GM12865 (cell line): Measurements from ENCODE around the gene SHISA9.
A peak's percentile ranks its signal among the peaks of the same experiment; 100 is the strongest.

Experiments
- DNase-seq: peaks from one replicate; pipeline ENCODE4 v3.0.0; 2010; ENCODE audit warnings: low read depth
- H3K4me3 ChIP-seq: 2 replicates; pipeline ENCODE4 v1.5.1; 2011; ENCODE audit warnings: mild to moderate bottlenecking, low read depth, low read length, control low read depth
- CTCF ChIP-seq: IDR thresholded peaks from 2 replicates; pipeline ENCODE4 v1.5.1; 2011; ENCODE audit warnings: low read length, control low read depth, low read depth, inconsistent platforms; ENCODE audit not compliant: insufficient read depth; ENCODE audit errors: missing control alignments

SHISA9 gene

GRCh38 chr16:13262270-13263090, 361.1 kb downstream of the SHISA9 start:
- TF ChIP-seq CTCF = no peak
- DNase-seq = peak; percentile 5

GRCh38 chr16:13264749-13265552, 363.6 kb downstream of the SHISA9 start:
- no peak overlapping the region for H3K4me3 ChIP-seq
- no peak for TF ChIP-seq CTCF
- no peak for DNase-seq

More at GRCh38 chr16:13262270-13263090, 361.1 kb downstream of the SHISA9 start:
- no peak overlapping the region for H3K4me3 ChIP-seq

- no peak overlapping the region for H3K4me3 ChIP-seq
- DNase-seq = no peak
- no peak for TF ChIP-seq CTCF
These were observed 368.0 kb downstream of the SHISA9 start for GRCh38 chr16:13269359-13269758.

GRCh38 chr16:13269905-13270528, 368.6 kb downstream of the SHISA9 start:
- H3K4me3 ChIP-seq = no peak overlapping the region
- no peak for DNase-seq
- TF ChIP-seq CTCF = no peak

- TF ChIP-seq CTCF = no peak
- H3K4me3 ChIP-seq = no peak overlapping the region
- no peak for DNase-seq
These were observed 369.2 kb downstream of the SHISA9 start for GRCh38 chr16:13270602-13271001.

GRCh38 chr16:13289515-13289914, 388.1 kb downstream of the SHISA9 start:
- peak; percentile 51 for DNase-seq

More at GRCh38 chr16:13289515-13289914, 388.1 kb downstream of the SHISA9 start:
- no peak for TF ChIP-seq CTCF
- H3K4me3 ChIP-seq = no peak overlapping the region
